Upper lobe of left lung (tissue), 6 donors: ENCODE data around the gene CCDC124. TPM values are rescaled to one million over a fixed set of nuclear protein-coding genes. Genes with fewer than 3 reads are reported as not detected.
"Not testable (repeated sequence)": the region's sequence is repeated elsewhere in the genome, so short reads cannot be mapped to it uniquely, and the experiment has no call there.

ENCODE experiments used
- ATAC-seq, 2 donors: fragments of 200-7000 bp; cut with Tn5 transposase; one replicate each; pipeline ENCODE4 v1.9.1; 2022; ENCODE audit warnings: mild to moderate bottlenecking in 2 of 2, moderate library complexity in 2 of 2; ENCODE audit not compliant: low FRiP score in 2 of 2
- DNase-seq, 2 donors: peaks; one replicate each; pipeline ENCODE4 v3.0.0-alpha.2; 2019 to 2020
- H3K27ac ChIP-seq, 4 donors: fragments of 200-600 bp; sonication (generic); one replicate each; pipeline ENCODE4 v1.5.1; 2016 to 2019
- H3K27me3 ChIP-seq, 4 donors: fragments of 200-600 bp; sonication (generic); one replicate each; pipeline ENCODE4 v1.5.1; 2017 to 2019
- H3K36me3 ChIP-seq, 4 donors: fragments of 200-600 bp; sonication (generic); one replicate each; pipeline ENCODE4 v1.5.1; 2016 to 2019
- H3K4me1 ChIP-seq, 4 donors: fragments of 200-600 bp; sonication (generic); one replicate each; pipeline ENCODE4 v1.5.1; 2018 to 2019
- H3K4me3 ChIP-seq, 4 donors: fragments of 200-600 bp; sonication (generic); one replicate each; pipeline ENCODE4 v1.5.1; 2017 to 2019; ENCODE audit warnings: mild to moderate bottlenecking in 2 of 4, moderate library complexity in 1 of 4
- H3K9me3 ChIP-seq, 4 donors: fragments of 200-600 bp; sonication (generic); one replicate each; pipeline ENCODE4 v1.5.1; 2018 to 2019
- CTCF ChIP-seq, 6 experiments: fragments of 450-650 bp in 4 of 6; fragments of 200-600 bp in 2 of 6; sonication (generic) in 2 of 6; IDR thresholded peaks; one replicate each; pipeline ENCODE4 v1.5.1; 2016 to 2019; ENCODE audit warnings: antibody characterized with exemption in 6 of 6
- EP300 ChIP-seq, 4 donors: sonication (generic); formaldehyde crosslinking; IDR thresholded peaks; one replicate each; pipeline ENCODE4 v1.5.1; 2017; ENCODE audit warnings: antibody characterized with exemption in 4 of 4, control low read depth in 2 of 4
- POLR2A ChIP-seq, 4 donors: fragments of 450-650 bp; IDR thresholded peaks; one replicate each; pipeline ENCODE4 v1.5.1; 2016 to 2017; ENCODE audit warnings: antibody characterized with exemption in 4 of 4, mild to moderate bottlenecking in 2 of 4
- POLR2AphosphoS5 ChIP-seq, 2 donors: sonication (generic); formaldehyde crosslinking; IDR thresholded peaks; one replicate each; pipeline ENCODE4 v1.5.1; 2017; ENCODE audit warnings: antibody characterized with exemption in 2 of 2
- WGBS, 2 donors: methylation state at CpG; one replicate each; pipeline ENCODE4 v1.1.5; 2017 to 2018; 5-methylcytosine and 5-hydroxymethylcytosine counted together
- total RNA-seq, 6 donors: library from RNA; depleted of rRNA in 4 of 6; stranded (reverse); fragments of >200 nt in 4 of 6; gene quantifications; one replicate each; pipeline versions ENCODE4 v1.1.0 to v1.2.1, GENCODE V29; 2016 to 2021
- donor health status: DM: no; HTN: no; CAD: no; lungs with moderate emphysema.
- donor health status: DM: no; HTN: yes; CAD: no; lungs with severe emphysema.

Gene CCDC124
- total RNA-seq, 6 donors from 2014 or later, result 50.2 to 83.3 (median 62.1) TPM

- ATAC-seq (no peak), DNase-seq (no peak)
- Histone ChIP-seq H3K36me3 (no peaks in the 10 kb centered on the region), H3K9me3 (no peaks in the 10 kb centered on the region), H3K4me3 (no peak overlapping the region), H3K27me3 (no peaks in the 10 kb centered on the region), H3K4me1 (no peaks in the 10 kb centered on the region), H3K27ac (no peak overlapping the region)
- WGBS, 2 donors, result 79 to 85% methylated on average over 7 of the region's 7 CpGs
- TF ChIP-seq POLR2AphosphoS5 (IDR thresholded peaks at IDR 0.05) (no peak), CTCF (IDR thresholded peaks at IDR 0.05) (no peak), POLR2A (IDR thresholded peaks at IDR 0.05) (no peak), EP300 (IDR thresholded peaks at IDR 0.05) (no peak)
Observed at GRCh38 chr19:17977488-17977887, 44.7 kb downstream of the CCDC124 start.

- Histone ChIP-seq H3K9me3 (no peaks in the 10 kb centered on the region), H3K27ac (no peak overlapping the region), H3K4me3 (no peak overlapping the region), H3K27me3 (no peaks in the 10 kb centered on the region), H3K4me1 (no peaks in the 10 kb centered on the region), H3K36me3 (no peaks in the 10 kb centered on the region)
- TF ChIP-seq EP300 (IDR thresholded peaks at IDR 0.05) (no peak), POLR2AphosphoS5 (IDR thresholded peaks at IDR 0.05) (no peak), CTCF (IDR thresholded peaks at IDR 0.05) (no peak), POLR2A (IDR thresholded peaks at IDR 0.05) (no peak)
- DNase-seq, result peak in 1 of 2 donors; percentile 77
- WGBS, 2 donors, result 95 to 97% methylated on average over 35 to 37 of the region's 38 CpGs
- peak in 1 of 2 donors; percentile 21 for ATAC-seq
Observed at GRCh38 chr19:17981611-17982010, 48.8 kb downstream of the CCDC124 start.

- Histone ChIP-seq H3K9me3 (no peaks in the 10 kb centered on the region), H3K4me3 (no peak overlapping the region), H3K27me3 (no peaks in the 10 kb centered on the region), H3K36me3 (no peaks in the 10 kb centered on the region), H3K27ac (no peak overlapping the region), H3K4me1 (no peaks in the 10 kb centered on the region)
- ATAC-seq (no peak), DNase-seq (peak in 1 of 2 donors; percentile 73)
- TF ChIP-seq POLR2A (IDR thresholded peaks at IDR 0.05) (no peak), CTCF (IDR thresholded peaks at IDR 0.05) (no peak), EP300 (IDR thresholded peaks at IDR 0.05) (no peak), POLR2AphosphoS5 (IDR thresholded peaks at IDR 0.05) (no peak)
- WGBS, 2 donors, result 86 to 92% methylated on average over 13 to 22 of the region's 22 CpGs
Observed at GRCh38 chr19:17982430-17982829, 49.6 kb downstream of the CCDC124 start.

- no peaks in the 10 kb centered on the region for H3K36me3 ChIP-seq
- no peaks in the 10 kb centered on the region for H3K4me1 ChIP-seq
- H3K27ac ChIP-seq, result no peak overlapping the region
- 72 to 76% methylated on average over 15 to 17 of the region's 17 CpGs for WGBS, 2 donors
- H3K27me3 ChIP-seq, result no peaks in the 10 kb centered on the region
- H3K4me3 ChIP-seq, result no peak overlapping the region
- no peak for TF ChIP-seq POLR2AphosphoS5 (IDR thresholded peaks at IDR 0.05)
- no peak for TF ChIP-seq EP300 (IDR thresholded peaks at IDR 0.05)
- TF ChIP-seq POLR2A (IDR thresholded peaks at IDR 0.05), result no peak
- TF ChIP-seq CTCF (IDR thresholded peaks at IDR 0.05), result no peak
- H3K9me3 ChIP-seq, result no peaks in the 10 kb centered on the region
- DNase-seq, result no peak
- peak in 1 of 2 donors; percentile 18 for ATAC-seq
Observed at GRCh38 chr19:17985037-17985818, 52.4 kb downstream of the CCDC124 start.

- 79 to 80% methylated on average over 8 of the region's 8 CpGs for WGBS, 2 donors
- not testable (repeated sequence) for H3K27me3 ChIP-seq
Observed at GRCh38 chr19:17986569-17986968, 53.8 kb downstream of the CCDC124 start.

More at GRCh38 chr19:17986569-17986968, 53.8 kb downstream of the CCDC124 start:
- H3K4me3 ChIP-seq, DNase-seq, H3K9me3 ChIP-seq, H3K4me1 ChIP-seq, ATAC-seq, H3K36me3 ChIP-seq, H3K27ac ChIP-seq: not testable (repeated sequence)
